ENCODE measurements around the gene ROR1.

ROR1 gene

DNA sequence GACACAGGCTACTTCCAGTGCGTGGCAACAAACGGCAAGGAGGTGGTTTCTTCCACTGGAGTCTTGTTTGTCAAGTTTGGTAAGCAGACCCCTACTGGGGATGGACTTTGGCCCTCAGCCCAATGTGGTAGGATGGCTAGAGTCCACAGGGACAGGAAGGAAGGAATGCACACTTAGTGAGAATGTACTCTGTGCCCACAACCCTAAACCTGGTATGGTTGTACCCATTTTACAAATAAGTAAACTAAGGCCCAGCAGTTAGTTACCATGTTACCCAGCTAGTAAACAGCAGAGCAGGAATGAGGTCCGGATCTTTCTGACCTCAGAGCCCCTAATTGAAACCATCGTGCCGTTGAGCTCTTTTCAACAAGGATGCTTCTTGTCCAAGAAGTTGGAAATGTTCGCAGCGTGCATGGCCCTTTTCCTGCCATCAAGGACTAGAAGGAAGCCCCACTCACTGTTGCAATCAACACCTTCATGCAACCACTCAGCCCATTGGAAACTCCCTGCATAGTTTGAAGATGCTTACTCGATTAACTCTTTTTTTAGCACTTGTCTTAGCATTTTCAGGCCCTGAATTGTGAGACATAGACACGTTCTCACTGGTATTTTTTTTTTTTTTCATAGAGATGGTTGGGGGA lies 276.2 kb downstream of the ROR1 start:
- Histone ChIP-seq H3K4me3 (ENCODE audit: low read depth in 1 of 2, low read length in 2 of 2) (no peak overlapping the region), H4K20me1 (ENCODE audit: insufficient read depth, low read length) (no peaks in the 10 kb centered on the region), H2AFZ (ENCODE audit: low read depth, low read length) (no peak overlapping the region), H3K27ac (ENCODE audit: low read length) (no peak overlapping the region), H3K4me2 (ENCODE audit: insufficient read depth, low read length) (no peak overlapping the region), H3K9ac (ENCODE audit: low read depth, low read length) (no peak overlapping the region), H3K4me1 (ENCODE audit: insufficient read depth, low read length) (no peaks in the 10 kb centered on the region), H3K27me3 (ENCODE audit: insufficient read depth, low read length, poor library complexity) (no peaks in the 10 kb centered on the region), H3K9me3 (ENCODE audit: insufficient read depth, low read length, severe bottlenecking) (no peaks in the 10 kb centered on the region), H3K79me2 (ENCODE audit: insufficient read depth, low read length) (no peaks in the 10 kb centered on the region), H3K36me3 (ENCODE audit: insufficient read depth, low read length) (no peaks in the 10 kb centered on the region)
- no peak for ATAC-seq (ENCODE audit: insufficient read depth, low read depth)
- DNase-seq, result no peak
- no peak for TF ChIP-seq EZH2 (IDR thresholded peaks at IDR 0.05; ENCODE audit: borderline replicate concordance, low read depth, low read length, severe bottlenecking)
- TF ChIP-seq CTCF (IDR thresholded peaks at IDR 0.05; ENCODE audit: borderline replicate concordance, extremely low read depth, low read length, poor library complexity, severe bottlenecking), result no peak

GRCh38 chr1:64050601-64051000 lies 276.8 kb downstream of the ROR1 start:
- Histone ChIP-seq H3K9ac (ENCODE audit: low read depth, low read length) (no peak overlapping the region), H3K27me3 (ENCODE audit: insufficient read depth, low read length, poor library complexity) (no peaks in the 10 kb centered on the region), H3K27ac (ENCODE audit: low read length) (no peak overlapping the region), H3K4me1 (ENCODE audit: insufficient read depth, low read length) (no peaks in the 10 kb centered on the region), H3K4me3 (ENCODE audit: low read depth in 1 of 2, low read length in 2 of 2) (no peak overlapping the region), H3K36me3 (ENCODE audit: insufficient read depth, low read length) (no peaks in the 10 kb centered on the region), H3K4me2 (ENCODE audit: insufficient read depth, low read length) (no peak overlapping the region), H3K79me2 (ENCODE audit: insufficient read depth, low read length) (no peaks in the 10 kb centered on the region), H4K20me1 (ENCODE audit: insufficient read depth, low read length) (no peaks in the 10 kb centered on the region), H3K9me3 (ENCODE audit: insufficient read depth, low read length, severe bottlenecking) (no peaks in the 10 kb centered on the region), H2AFZ (ENCODE audit: low read depth, low read length) (no peak overlapping the region)
- TF ChIP-seq EZH2 (IDR thresholded peaks at IDR 0.05; ENCODE audit: borderline replicate concordance, low read depth, low read length, severe bottlenecking), result no peak
- TF ChIP-seq CTCF (IDR thresholded peaks at IDR 0.05; ENCODE audit: borderline replicate concordance, extremely low read depth, low read length, poor library complexity, severe bottlenecking), result no peak
- ATAC-seq (ENCODE audit: insufficient read depth, low read depth), result no peak
- no peak for DNase-seq

DNA sequence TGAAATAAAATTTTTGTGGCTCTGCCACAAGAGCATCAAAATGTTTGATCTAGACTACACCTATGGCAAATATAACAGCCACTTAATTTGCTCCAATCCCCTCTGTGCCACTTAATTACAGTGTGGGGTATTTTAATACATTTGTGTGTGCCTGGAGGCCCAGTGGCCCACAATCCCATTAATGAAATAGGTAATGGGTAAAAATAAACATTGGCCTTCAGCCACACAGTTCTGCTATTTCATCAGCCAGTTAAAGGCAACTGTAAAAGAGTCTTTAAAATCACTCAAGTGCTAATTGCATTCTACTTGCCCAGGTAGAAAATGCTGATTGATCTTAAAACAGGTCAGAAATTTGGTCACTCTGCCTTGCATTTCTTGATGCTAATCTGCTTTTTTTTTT lies 278.0 kb downstream of the ROR1 start:
- Histone ChIP-seq H3K27ac (ENCODE audit: low read length) (no peak overlapping the region), H3K4me2 (ENCODE audit: insufficient read depth, low read length) (no peak overlapping the region), H3K79me2 (ENCODE audit: insufficient read depth, low read length) (no peaks in the 10 kb centered on the region), H3K36me3 (ENCODE audit: insufficient read depth, low read length) (no peaks in the 10 kb centered on the region), H4K20me1 (ENCODE audit: insufficient read depth, low read length) (no peaks in the 10 kb centered on the region), H2AFZ (ENCODE audit: low read depth, low read length) (no peak overlapping the region), H3K4me1 (ENCODE audit: insufficient read depth, low read length) (no peaks in the 10 kb centered on the region), H3K9me3 (ENCODE audit: insufficient read depth, low read length, severe bottlenecking) (no peaks in the 10 kb centered on the region), H3K27me3 (ENCODE audit: insufficient read depth, low read length, poor library complexity) (no peaks in the 10 kb centered on the region), H3K4me3 (ENCODE audit: low read depth in 1 of 2, low read length in 2 of 2) (no peak overlapping the region), H3K9ac (ENCODE audit: low read depth, low read length) (no peak overlapping the region)
- no peak for DNase-seq
- no peak for TF ChIP-seq CTCF (IDR thresholded peaks at IDR 0.05; ENCODE audit: borderline replicate concordance, extremely low read depth, low read length, poor library complexity, severe bottlenecking)
- no peak for TF ChIP-seq EZH2 (IDR thresholded peaks at IDR 0.05; ENCODE audit: borderline replicate concordance, low read depth, low read length, severe bottlenecking)
- ATAC-seq (ENCODE audit: insufficient read depth, low read depth), result no peak
